CD4-positive, alpha-beta T cell treated with Interleukin-15 for 1 hour (primary cell): Measurements from ENCODE around the gene STXBP5L.
"Not testable (repeated sequence)": the region's sequence is repeated elsewhere in the genome, so short reads cannot be mapped to it uniquely, and the experiment has no call there.

Source experiments
- DNase-seq: peaks from one replicate; pipeline ENCODE4 v3.0.0-alpha.2; 2020

Gene STXBP5L

GRCh38 chr3:120908030-120908794 is at the start of gene STXBP5L:
STXBP5L (plus strand) TSS chr3:120908205; CDS start chr3:120909579, 1,374 bp downstream.
- DNase-seq = no peak

GRCh38 chr3:120858521-120858920 is 49.5 kb upstream of the STXBP5L start:
- no peak for DNase-seq

GRCh38 chr3:120864541-120864940 is 43.5 kb upstream of the STXBP5L start:
- no peak for DNase-seq

- no peak for DNase-seq
Measured at GRCh38 chr3:120875507-120875906, 32.5 kb upstream of the STXBP5L start.

- DNase-seq = no peak
Measured at GRCh38 chr3:120875989-120876388, 32.0 kb upstream of the STXBP5L start.

GRCh38 chr3:120879411-120879810 is 28.6 kb upstream of the STXBP5L start:
- DNase-seq = no peak

GRCh38 chr3:120892921-120893320 is 15.1 kb upstream of the STXBP5L start:
- no peak for DNase-seq

GRCh38 chr3:120894316-120895057 is 13.5 kb upstream of the STXBP5L start:
- no peak for DNase-seq

GRCh38 chr3:120901716-120902115 is 6.3 kb upstream of the STXBP5L start:
- not testable (repeated sequence) for DNase-seq

GRCh38 chr3:120903221-120903620 is 4.8 kb upstream of the STXBP5L start:
- no peak for DNase-seq

GRCh38 chr3:120907659-120908029 is 361 bp upstream of the STXBP5L start:
- no peak for DNase-seq

GRCh38 chr3:120908795-120909601 is 993 bp downstream of the STXBP5L start:
- DNase-seq = no peak

GRCh38 chr3:120909602-120909878 is 1.5 kb downstream of the STXBP5L start:
- DNase-seq = no peak

GRCh38 chr3:120926146-120926545 is 18.1 kb downstream of the STXBP5L start:
- DNase-seq = no peak

- no peak for DNase-seq
Measured at GRCh38 chr3:120928991-120929390, 21.0 kb downstream of the STXBP5L start.

- DNase-seq = no peak
Measured at GRCh38 chr3:120931593-120931992, 23.6 kb downstream of the STXBP5L start.

- DNase-seq = no peak
Measured at GRCh38 chr3:120956143-120956542, 48.1 kb downstream of the STXBP5L start.

GRCh38 chr3:120982608-120983320 is 74.8 kb downstream of the STXBP5L start:
- DNase-seq = no peak

- no peak for DNase-seq
Measured at GRCh38 chr3:120983321-120983665, 75.3 kb downstream of the STXBP5L start.

- DNase-seq = no peak
Measured at GRCh38 chr3:120983841-120984240, 75.8 kb downstream of the STXBP5L start.

- DNase-seq = no peak
Measured at GRCh38 chr3:120985242-120985641, 77.2 kb downstream of the STXBP5L start.

- no peak for DNase-seq
Measured at GRCh38 chr3:120988994-120989393, 81.0 kb downstream of the STXBP5L start.

GRCh38 chr3:121018917-121019321 is 110.9 kb downstream of the STXBP5L start:
- DNase-seq = no peak
